ENCODE measurements around the gene NCAM1.

DNA sequence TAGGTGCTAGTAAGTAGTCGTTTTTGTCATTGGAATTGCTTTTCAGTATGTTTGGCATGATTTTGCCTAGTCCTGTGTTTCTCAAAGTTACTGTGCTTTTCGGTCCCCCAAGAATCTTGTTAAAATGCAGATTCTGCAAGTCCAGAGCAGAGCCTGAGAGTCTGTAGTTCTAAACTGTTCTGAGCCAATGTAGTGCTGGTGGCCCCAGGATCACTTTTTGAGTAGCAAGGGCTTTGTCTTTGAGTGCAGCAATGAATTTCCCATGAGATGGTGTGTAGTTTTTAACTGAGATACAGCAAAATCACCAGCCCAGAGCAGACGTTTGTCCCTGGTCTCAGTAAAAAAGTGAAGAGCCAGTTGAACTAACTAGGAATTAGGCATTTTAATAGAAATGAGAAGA is 122.4 kb downstream of the NCAM1 start:
- TF ChIP-seq, protein P1, sequence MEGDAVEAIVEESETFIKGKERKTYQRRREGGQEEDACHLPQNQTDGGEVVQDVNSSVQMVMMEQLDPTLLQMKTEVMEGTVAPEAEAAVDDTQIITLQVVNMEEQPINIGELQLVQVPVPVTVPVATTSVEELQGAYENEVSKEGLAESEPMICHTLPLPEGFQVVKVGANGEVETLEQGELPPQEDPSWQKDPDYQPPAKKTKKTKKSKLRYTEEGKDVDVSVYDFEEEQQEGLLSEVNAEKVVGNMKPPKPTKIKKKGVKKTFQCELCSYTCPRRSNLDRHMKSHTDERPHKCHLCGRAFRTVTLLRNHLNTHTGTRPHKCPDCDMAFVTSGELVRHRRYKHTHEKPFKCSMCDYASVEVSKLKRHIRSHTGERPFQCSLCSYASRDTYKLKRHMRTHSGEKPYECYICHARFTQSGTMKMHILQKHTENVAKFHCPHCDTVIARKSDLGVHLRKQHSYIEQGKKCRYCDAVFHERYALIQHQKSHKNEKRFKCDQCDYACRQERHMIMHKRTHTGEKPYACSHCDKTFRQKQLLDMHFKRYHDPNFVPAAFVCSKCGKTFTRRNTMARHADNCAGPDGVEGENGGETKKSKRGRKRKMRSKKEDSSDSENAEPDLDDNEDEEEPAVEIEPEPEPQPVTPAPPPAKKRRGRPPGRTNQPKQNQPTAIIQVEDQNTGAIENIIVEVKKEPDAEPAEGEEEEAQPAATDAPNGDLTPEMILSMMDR (conservative IDR thresholded peaks at IDR 0.05; ENCODE audit: low read depth in 2 of 2): no peak
- no peak for TF ChIP-seq ZNF114 (CRISPR knock-in tag; IDR thresholded peaks at IDR 0.05)
- no peak for TF ChIP-seq POLR2AphosphoS5 (IDR thresholded peaks at IDR 0.05; ENCODE audit: low read depth)
- TF ChIP-seq EZH2phosphoT487 (IDR thresholded peaks at IDR 0.05; ENCODE audit: unreplicated experiment): no peak
